IPS-18c (cell line): ENCODE data around the gene STRN3.

Experiments used
- H3K4me3 ChIP-seq: 2 replicates; pipeline ENCODE4 v1.7.0; 2013; ENCODE audit warnings: low read depth, mild to moderate bottlenecking, low read length, moderate library complexity; ENCODE audit not compliant: insufficient read depth
- H3K9me3 ChIP-seq: one replicate; pipeline ENCODE4 v1.6.1; 2013; ENCODE audit warnings: mild to moderate bottlenecking, low read length, moderate library complexity; ENCODE audit not compliant: control insufficient read depth, insufficient read depth

Gene STRN3

GRCh38 chr14:30874120-30874998 is 151.8 kb downstream of the STRN3 start, which contains the start of gene COCH:
TSS of gene COCH (plus strand) at chr14:30874559. CDS start at chr14:30874939, 380 bp downstream.
- Histone ChIP-seq H3K4me3 (peak within 1 kb of the TSS; percentile 72), H3K9me3 (no peaks in the 10 kb centered on the region)

GRCh38 chr14:30873308-30874119 is 152.7 kb downstream of the STRN3 start:
- no peaks in the 10 kb centered on the region for H3K9me3 ChIP-seq
- H3K4me3 ChIP-seq = peak overlapping the region; percentile 72; the same call in 1 of the 2 replicates

GRCh38 chr14:30872602-30873001 is 153.6 kb downstream of the STRN3 start:
- H3K4me3 ChIP-seq = no peak overlapping the region
- H3K9me3 ChIP-seq = no peaks in the 10 kb centered on the region

GRCh38 chr14:30869551-30870155 is 156.5 kb downstream of the STRN3 start:
- H3K9me3 ChIP-seq = no peaks in the 10 kb centered on the region

GRCh38 chr14:30868736-30869135 is 157.4 kb downstream of the STRN3 start:
- H3K9me3 ChIP-seq = no peaks in the 10 kb centered on the region
- H3K4me3 ChIP-seq = no peak overlapping the region

More at GRCh38 chr14:30869551-30870155, 156.5 kb downstream of the STRN3 start:
- H3K4me3 ChIP-seq = no peak overlapping the region

GRCh38 chr14:30864934-30865333 is 161.2 kb downstream of the STRN3 start:
- H3K4me3 ChIP-seq = no peak overlapping the region
- no peaks in the 10 kb centered on the region for H3K9me3 ChIP-seq

- Histone ChIP-seq H3K9me3 (no peaks in the 10 kb centered on the region), H3K4me3 (no peak overlapping the region)
Measured at GRCh38 chr14:30861200-30861599, 165.0 kb downstream of the STRN3 start.

- no peak overlapping the region for H3K4me3 ChIP-seq
- H3K9me3 ChIP-seq = no peaks in the 10 kb centered on the region
Measured at GRCh38 chr14:30855345-30856037, 170.7 kb downstream of the STRN3 start.

- Histone ChIP-seq H3K9me3 (no peaks in the 10 kb centered on the region), H3K4me3 (no peak overlapping the region)
Measured at GRCh38 chr14:30854492-30854891, 171.7 kb downstream of the STRN3 start.

GRCh38 chr14:30853946-30854345 is 172.2 kb downstream of the STRN3 start:
- Histone ChIP-seq H3K9me3 (no peaks in the 10 kb centered on the region), H3K4me3 (no peak overlapping the region)

- Histone ChIP-seq H3K9me3 (no peaks in the 10 kb centered on the region), H3K4me3 (no peak overlapping the region)
Measured at GRCh38 chr14:30849983-30850382, 176.2 kb downstream of the STRN3 start.

- Histone ChIP-seq H3K4me3 (no peak overlapping the region), H3K9me3 (no peaks in the 10 kb centered on the region)
Measured at GRCh38 chr14:30849354-30849753, 176.8 kb downstream of the STRN3 start.

GRCh38 chr14:30848449-30849240 is 177.5 kb downstream of the STRN3 start:
- H3K4me3 ChIP-seq = no peak overlapping the region
- no peaks in the 10 kb centered on the region for H3K9me3 ChIP-seq
